Measurements from ENCODE around the gene MAPK8IP1. TPM values are rescaled to one million over a fixed set of nuclear protein-coding genes. Genes with fewer than 3 reads are reported as not detected.

Gene MAPK8IP1
- total RNA-seq, 1 donor, result 8.0 TPM

- TF ChIP-seq CTCF (IDR thresholded peaks at IDR 0.05; ENCODE audit: extremely low read depth, low read depth, low read length), result no peak
Observed at GRCh38 chr11:45877221-45877620, 8.2 kb upstream of the MAPK8IP1 start.

DNA sequence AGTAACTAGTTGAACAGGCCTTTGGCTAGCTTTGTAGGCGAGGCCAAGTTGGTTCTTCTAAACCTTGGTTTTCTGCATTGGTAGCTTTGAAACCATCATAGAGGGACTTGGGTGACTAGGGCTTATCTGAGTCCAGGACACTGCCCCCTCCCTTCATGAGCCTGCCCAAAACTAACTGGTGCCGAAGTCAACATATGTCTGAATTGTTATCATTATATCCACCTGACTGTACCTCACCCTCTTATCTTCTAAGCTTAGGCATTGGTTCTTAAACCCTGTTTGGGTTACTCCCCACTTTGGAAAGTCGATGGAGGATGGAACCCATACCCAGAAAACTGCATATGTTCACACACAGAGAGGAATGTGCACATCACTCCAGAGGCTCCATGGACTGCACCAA, 7.6 kb upstream of the MAPK8IP1 start:
- Histone ChIP-seq H3K27me3 (ENCODE audit: insufficient read depth, low read length) (no peaks in the 10 kb centered on the region), H2AFZ (ENCODE audit: low read length) (no peak overlapping the region), H3K27ac (ENCODE audit: low read depth, low read length) (no peak overlapping the region), H3K4me1 (ENCODE audit: insufficient read depth, low read length) (peaks cover 11% of the 10 kb centered on the region), H3K36me3 (ENCODE audit: insufficient read depth, low read length) (peaks cover 48% of the 10 kb centered on the region), H3K79me2 (ENCODE audit: insufficient read depth, low read length) (no peaks in the 10 kb centered on the region), H4K20me1 (ENCODE audit: insufficient read depth, low read length) (peaks cover 36% of the 10 kb centered on the region), H3K4me2 (ENCODE audit: insufficient read depth, low read length) (no peak overlapping the region), H3K9me3 (ENCODE audit: low read depth, low read length) (no peaks in the 10 kb centered on the region), H3K4me3 (ENCODE audit: insufficient read depth, low read length) (no peak overlapping the region)
- no peak for DNase-seq (ENCODE audit: insufficient read length, low spot score, missing footprints)
- TF ChIP-seq CTCF (IDR thresholded peaks at IDR 0.05; ENCODE audit: extremely low read depth, low read depth, low read length), result no peak

More at GRCh38 chr11:45877221-45877620, 8.2 kb upstream of the MAPK8IP1 start:
- Histone ChIP-seq H3K9me3 (ENCODE audit: low read depth, low read length) (no peaks in the 10 kb centered on the region), H3K27me3 (ENCODE audit: insufficient read depth, low read length) (no peaks in the 10 kb centered on the region), H3K27ac (ENCODE audit: low read depth, low read length) (no peak overlapping the region), H3K36me3 (ENCODE audit: insufficient read depth, low read length) (peaks cover 49% of the 10 kb centered on the region), H3K4me1 (ENCODE audit: insufficient read depth, low read length) (peaks cover 18% of the 10 kb centered on the region), H4K20me1 (ENCODE audit: insufficient read depth, low read length) (peaks cover 32% of the 10 kb centered on the region), H3K79me2 (ENCODE audit: insufficient read depth, low read length) (no peaks in the 10 kb centered on the region), H2AFZ (ENCODE audit: low read length) (no peak overlapping the region), H3K4me2 (ENCODE audit: insufficient read depth, low read length) (no peak overlapping the region), H3K4me3 (ENCODE audit: insufficient read depth, low read length) (no peak overlapping the region)
- no peak for DNase-seq (ENCODE audit: insufficient read length, low spot score, missing footprints)

DNA sequence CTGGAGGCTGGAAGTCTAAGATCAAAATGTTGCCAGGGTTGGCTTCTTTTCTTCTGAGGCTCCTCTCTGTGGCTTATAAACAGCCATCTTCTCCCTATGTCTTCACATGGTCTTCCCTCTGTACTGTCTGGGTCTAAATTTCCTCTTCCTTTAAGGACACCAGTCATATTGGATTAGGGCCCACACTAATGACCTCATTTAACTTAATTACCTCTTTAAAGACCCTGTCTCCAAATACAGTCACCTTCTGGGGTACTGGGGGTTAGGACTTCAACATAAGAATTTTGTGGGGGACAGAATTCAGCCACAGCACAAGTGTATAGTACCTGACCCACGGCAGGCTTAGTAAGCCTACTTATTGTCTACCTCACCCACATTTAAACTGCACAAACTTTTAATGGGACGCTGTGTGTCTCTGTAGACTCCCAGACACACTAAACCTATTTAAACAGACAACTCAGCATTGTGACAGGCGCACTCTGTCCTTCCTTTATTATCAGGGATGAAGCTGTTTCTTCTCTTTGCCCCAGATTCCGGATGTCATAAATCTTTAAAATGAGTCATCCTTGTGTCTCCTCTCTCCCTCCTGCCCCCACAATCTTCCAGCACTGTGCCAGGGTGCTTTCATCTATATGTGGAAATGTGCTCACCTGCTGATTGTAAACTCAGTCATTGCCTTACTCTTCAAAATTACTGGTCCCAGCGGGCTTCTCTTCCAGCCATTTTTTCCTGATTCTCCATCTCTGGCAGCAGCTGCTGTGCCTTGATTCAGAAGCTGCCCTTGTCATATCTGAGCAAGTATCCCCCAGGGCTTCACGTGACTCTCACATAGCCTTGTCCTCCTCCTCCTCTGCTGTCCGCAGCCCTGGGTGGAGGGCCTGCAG, 5.4 kb upstream of the MAPK8IP1 start:
- H3K4me3 ChIP-seq (ENCODE audit: insufficient read depth, low read length), result no peak overlapping the region
- peaks cover 38% of the 10 kb centered on the region for H3K36me3 ChIP-seq (ENCODE audit: insufficient read depth, low read length)
- H3K4me1 ChIP-seq (ENCODE audit: insufficient read depth, low read length), result peaks cover 6% of the 10 kb centered on the region
- H3K79me2 ChIP-seq (ENCODE audit: insufficient read depth, low read length), result no peaks in the 10 kb centered on the region
- no peak overlapping the region for H2AFZ ChIP-seq (ENCODE audit: low read length)
- H3K27me3 ChIP-seq (ENCODE audit: insufficient read depth, low read length), result peaks cover 1% of the 10 kb centered on the region
- no peak for DNase-seq (ENCODE audit: insufficient read length, low spot score, missing footprints)
- no peak for TF ChIP-seq CTCF (IDR thresholded peaks at IDR 0.05; ENCODE audit: extremely low read depth, low read depth, low read length)
- H3K9me3 ChIP-seq (ENCODE audit: low read depth, low read length), result no peaks in the 10 kb centered on the region
- peaks cover 40% of the 10 kb centered on the region for H4K20me1 ChIP-seq (ENCODE audit: insufficient read depth, low read length)
- H3K4me2 ChIP-seq (ENCODE audit: insufficient read depth, low read length), result no peak overlapping the region
- H3K27ac ChIP-seq (ENCODE audit: low read depth, low read length), result no peak overlapping the region

DNA sequence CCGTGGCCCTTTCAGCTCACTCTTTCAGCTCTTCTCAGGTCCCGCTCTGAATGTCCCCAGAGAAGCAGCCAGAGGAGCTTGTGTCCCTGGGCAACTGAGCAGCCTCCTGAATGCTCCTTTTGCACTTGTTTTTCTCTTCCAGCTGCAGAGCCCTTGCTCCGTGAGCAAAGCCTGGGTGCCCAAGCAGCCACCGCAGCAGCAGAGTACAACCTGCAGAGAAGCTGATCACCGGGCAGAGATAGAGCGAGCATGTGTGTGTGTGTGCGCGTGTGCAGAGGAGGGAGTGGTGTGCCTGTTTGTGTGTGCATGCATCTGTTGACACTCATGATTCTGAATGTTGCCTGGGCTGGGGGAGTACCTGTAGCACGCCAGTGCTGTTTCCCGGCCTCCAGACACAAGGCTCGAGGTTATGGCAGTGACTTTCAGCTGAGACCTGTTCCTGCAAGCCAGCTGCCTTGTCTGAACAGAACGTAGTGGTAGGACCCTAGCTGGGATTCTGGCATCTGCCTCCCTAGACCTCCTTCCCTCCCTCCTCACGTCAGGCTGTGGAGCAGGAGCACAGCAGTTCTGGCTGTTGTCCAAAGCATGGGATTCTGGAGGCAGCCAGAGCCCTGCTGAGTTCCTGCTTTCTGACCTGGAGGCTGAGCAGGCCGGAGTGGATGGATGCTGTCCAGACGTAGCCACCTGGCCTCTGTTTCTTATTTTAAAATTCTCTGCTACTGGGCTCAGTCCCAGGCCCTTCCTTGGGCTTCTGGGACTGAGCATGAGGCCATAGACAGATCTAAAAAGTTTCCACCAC, 4.5 kb upstream of the MAPK8IP1 start:
- no peak overlapping the region for H3K4me2 ChIP-seq (ENCODE audit: insufficient read depth, low read length)
- H3K27ac ChIP-seq (ENCODE audit: low read depth, low read length), result no peak overlapping the region
- H3K36me3 ChIP-seq (ENCODE audit: insufficient read depth, low read length), result peaks cover 37% of the 10 kb centered on the region
- no peak overlapping the region for H3K4me3 ChIP-seq (ENCODE audit: insufficient read depth, low read length)
- H3K9me3 ChIP-seq (ENCODE audit: low read depth, low read length), result no peaks in the 10 kb centered on the region
- DNase-seq (ENCODE audit: insufficient read length, low spot score, missing footprints), result no peak
- H3K79me2 ChIP-seq (ENCODE audit: insufficient read depth, low read length), result no peaks in the 10 kb centered on the region
- TF ChIP-seq CTCF (IDR thresholded peaks at IDR 0.05; ENCODE audit: extremely low read depth, low read depth, low read length), result no peak
- H2AFZ ChIP-seq (ENCODE audit: low read length), result no peak overlapping the region
- peaks cover 6% of the 10 kb centered on the region for H3K4me1 ChIP-seq (ENCODE audit: insufficient read depth, low read length)
- peaks cover 7% of the 10 kb centered on the region for H3K27me3 ChIP-seq (ENCODE audit: insufficient read depth, low read length)
- H4K20me1 ChIP-seq (ENCODE audit: insufficient read depth, low read length), result peaks cover 42% of the 10 kb centered on the region
